Measurements from ENCODE around the gene XRCC2. TPM values are rescaled to one million over a fixed set of nuclear protein-coding genes. Genes with fewer than 3 reads are reported as not detected.

Gene XRCC2
- total and polyA plus RNA-seq, 2 of the 8 experiments (the other 6 are each of a cell fraction or from before 2014, with no cell fraction given) = 14.6 to 34.0 TPM

DNA sequence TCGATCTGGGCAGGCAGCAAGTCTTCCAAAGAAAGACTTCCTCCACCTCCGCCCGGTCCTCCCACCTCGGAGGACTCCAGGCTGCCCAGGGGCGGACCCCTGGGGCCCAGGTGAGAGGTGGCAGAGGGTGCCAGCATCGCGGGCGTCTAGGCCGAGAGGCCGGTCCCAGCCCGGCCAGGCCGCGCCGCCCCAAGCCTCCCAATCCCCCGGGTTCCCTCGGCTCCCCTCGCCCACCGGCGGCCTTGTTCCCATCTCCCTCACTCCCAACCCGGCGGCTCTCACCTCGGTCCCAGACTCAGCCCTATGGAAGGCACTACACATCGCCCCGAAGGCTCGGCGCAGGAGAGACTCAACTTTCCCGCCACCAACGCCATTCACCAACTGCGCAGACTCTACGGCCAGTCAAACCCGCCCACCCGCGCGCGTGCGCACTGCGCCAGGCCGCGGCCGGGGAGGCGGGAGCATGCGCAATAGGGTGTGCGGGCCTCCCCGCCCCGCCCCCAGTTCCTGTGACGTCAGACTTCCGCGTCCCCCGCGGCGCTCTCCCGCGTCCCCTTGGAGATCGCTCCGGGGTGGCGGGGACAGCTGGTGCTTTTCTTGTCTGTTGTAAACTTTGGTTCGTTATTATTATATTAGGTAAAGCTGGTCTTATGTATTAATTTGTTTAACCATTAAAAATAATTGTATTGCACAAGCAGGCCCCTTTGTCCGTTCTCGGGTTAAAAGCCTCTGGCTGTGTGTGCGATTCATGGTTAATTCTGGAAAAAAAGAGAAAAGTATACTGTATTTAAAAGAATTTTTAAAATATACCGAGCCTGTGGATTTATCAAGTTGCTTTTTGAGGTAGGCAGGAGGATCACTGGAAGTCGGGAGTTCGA lies at the start of gene XRCC2 (continued):
- TF ChIP-seq, protein P1, sequence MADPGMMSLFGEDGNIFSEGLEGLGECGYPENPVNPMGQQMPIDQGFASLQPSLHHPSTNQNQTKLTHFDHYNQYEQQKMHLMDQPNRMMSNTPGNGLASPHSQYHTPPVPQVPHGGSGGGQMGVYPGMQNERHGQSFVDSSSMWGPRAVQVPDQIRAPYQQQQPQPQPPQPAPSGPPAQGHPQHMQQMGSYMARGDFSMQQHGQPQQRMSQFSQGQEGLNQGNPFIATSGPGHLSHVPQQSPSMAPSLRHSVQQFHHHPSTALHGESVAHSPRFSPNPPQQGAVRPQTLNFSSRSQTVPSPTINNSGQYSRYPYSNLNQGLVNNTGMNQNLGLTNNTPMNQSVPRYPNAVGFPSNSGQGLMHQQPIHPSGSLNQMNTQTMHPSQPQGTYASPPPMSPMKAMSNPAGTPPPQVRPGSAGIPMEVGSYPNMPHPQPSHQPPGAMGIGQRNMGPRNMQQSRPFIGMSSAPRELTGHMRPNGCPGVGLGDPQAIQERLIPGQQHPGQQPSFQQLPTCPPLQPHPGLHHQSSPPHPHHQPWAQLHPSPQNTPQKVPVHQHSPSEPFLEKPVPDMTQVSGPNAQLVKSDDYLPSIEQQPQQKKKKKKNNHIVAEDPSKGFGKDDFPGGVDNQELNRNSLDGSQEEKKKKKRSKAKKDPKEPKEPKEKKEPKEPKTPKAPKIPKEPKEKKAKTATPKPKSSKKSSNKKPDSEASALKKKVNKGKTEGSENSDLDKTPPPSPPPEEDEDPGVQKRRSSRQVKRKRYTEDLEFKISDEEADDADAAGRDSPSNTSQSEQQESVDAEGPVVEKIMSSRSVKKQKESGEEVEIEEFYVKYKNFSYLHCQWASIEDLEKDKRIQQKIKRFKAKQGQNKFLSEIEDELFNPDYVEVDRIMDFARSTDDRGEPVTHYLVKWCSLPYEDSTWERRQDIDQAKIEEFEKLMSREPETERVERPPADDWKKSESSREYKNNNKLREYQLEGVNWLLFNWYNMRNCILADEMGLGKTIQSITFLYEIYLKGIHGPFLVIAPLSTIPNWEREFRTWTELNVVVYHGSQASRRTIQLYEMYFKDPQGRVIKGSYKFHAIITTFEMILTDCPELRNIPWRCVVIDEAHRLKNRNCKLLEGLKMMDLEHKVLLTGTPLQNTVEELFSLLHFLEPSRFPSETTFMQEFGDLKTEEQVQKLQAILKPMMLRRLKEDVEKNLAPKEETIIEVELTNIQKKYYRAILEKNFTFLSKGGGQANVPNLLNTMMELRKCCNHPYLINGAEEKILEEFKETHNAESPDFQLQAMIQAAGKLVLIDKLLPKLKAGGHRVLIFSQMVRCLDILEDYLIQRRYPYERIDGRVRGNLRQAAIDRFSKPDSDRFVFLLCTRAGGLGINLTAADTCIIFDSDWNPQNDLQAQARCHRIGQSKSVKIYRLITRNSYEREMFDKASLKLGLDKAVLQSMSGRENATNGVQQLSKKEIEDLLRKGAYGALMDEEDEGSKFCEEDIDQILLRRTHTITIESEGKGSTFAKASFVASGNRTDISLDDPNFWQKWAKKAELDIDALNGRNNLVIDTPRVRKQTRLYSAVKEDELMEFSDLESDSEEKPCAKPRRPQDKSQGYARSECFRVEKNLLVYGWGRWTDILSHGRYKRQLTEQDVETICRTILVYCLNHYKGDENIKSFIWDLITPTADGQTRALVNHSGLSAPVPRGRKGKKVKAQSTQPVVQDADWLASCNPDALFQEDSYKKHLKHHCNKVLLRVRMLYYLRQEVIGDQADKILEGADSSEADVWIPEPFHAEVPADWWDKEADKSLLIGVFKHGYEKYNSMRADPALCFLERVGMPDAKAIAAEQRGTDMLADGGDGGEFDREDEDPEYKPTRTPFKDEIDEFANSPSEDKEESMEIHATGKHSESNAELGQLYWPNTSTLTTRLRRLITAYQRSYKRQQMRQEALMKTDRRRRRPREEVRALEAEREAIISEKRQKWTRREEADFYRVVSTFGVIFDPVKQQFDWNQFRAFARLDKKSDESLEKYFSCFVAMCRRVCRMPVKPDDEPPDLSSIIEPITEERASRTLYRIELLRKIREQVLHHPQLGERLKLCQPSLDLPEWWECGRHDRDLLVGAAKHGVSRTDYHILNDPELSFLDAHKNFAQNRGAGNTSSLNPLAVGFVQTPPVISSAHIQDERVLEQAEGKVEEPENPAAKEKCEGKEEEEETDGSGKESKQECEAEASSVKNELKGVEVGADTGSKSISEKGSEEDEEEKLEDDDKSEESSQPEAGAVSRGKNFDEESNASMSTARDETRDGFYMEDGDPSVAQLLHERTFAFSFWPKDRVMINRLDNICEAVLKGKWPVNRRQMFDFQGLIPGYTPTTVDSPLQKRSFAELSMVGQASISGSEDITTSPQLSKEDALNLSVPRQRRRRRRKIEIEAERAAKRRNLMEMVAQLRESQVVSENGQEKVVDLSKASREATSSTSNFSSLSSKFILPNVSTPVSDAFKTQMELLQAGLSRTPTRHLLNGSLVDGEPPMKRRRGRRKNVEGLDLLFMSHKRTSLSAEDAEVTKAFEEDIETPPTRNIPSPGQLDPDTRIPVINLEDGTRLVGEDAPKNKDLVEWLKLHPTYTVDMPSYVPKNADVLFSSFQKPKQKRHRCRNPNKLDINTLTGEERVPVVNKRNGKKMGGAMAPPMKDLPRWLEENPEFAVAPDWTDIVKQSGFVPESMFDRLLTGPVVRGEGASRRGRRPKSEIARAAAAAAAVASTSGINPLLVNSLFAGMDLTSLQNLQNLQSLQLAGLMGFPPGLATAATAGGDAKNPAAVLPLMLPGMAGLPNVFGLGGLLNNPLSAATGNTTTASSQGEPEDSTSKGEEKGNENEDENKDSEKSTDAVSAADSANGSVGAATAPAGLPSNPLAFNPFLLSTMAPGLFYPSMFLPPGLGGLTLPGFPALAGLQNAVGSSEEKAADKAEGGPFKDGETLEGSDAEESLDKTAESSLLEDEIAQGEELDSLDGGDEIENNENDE (IDR thresholded peaks at IDR 0.05; ENCODE audit: insufficient replicate concordance, low read length) = no peak
- TF ChIP-seq SP2 (IDR thresholded peaks at IDR 0.05; ENCODE audit: low read length) = no peak
- TF ChIP-seq SRF (IDR thresholded peaks at IDR 0.05; ENCODE audit: low read depth, low read length) = peak; percentile 38; the same call in 1 of the 2 replicates
- no peak; the same call in 1 of the 2 replicates for TF ChIP-seq EGR1 (IDR thresholded peaks at IDR 0.05; ENCODE audit: borderline replicate concordance, low read depth, low read length)
- TF ChIP-seq, protein P2, sequence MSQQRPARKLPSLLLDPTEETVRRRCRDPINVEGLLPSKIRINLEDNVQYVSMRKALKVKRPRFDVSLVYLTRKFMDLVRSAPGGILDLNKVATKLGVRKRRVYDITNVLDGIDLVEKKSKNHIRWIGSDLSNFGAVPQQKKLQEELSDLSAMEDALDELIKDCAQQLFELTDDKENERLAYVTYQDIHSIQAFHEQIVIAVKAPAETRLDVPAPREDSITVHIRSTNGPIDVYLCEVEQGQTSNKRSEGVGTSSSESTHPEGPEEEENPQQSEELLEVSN (IDR thresholded peaks at IDR 0.05) = peak; percentile 99
- peak; percentile 84; the same call in 1 of the 2 replicates for TF ChIP-seq TBP (IDR thresholded peaks at IDR 0.05; ENCODE audit: low read depth, low read length)

All from H1 (cell line).